H1 (cell line): ENCODE data around the gene NOSIP. TPM values are rescaled to one million over a fixed set of nuclear protein-coding genes. Genes with fewer than 3 reads are reported as not detected.

Experiments
- CTCF ChIA-PET: fragments of 300-600 bp; sonication (Branson Sonifier 250); formaldehyde crosslinking; loops from one replicate; lab custom pipeline; 2021; ENCODE audit not compliant: partially characterized antibody; lab: Charles Lee
- POLR2A ChIA-PET: fragments of 300-600 bp; sonication (Branson Sonifier 250); formaldehyde crosslinking; loops from one replicate; lab custom pipeline; 2021; ENCODE audit warnings: inconsistent platforms; ENCODE audit not compliant: partially characterized antibody; lab: Charles Lee
- DNase-seq, 2 experiments: peaks; one replicate each; pipeline versions ENCODE4 v3.0.0 to v3.0.0-alpha.2; 2010 to 2022; ENCODE audit warnings: low spot score in 2 of 2, low read depth in 1 of 2, mixed read lengths in 1 of 2
- FAIRE-seq: peaks from 2 replicates; lab custom pipeline; 2011; peaks lifted over from hg19 to GRCh38; lab: Jason Lieb, UNC
- H2AFZ ChIP-seq: 2 replicates; pipeline ENCODE4 v1.8.1; 2012; ENCODE audit warnings: low read length, inconsistent platforms
- H2AK5ac ChIP-seq: 2 replicates; pipeline ENCODE4 v1.6.1; 2013; ENCODE audit warnings: low read depth, low read length
- H2BK120ac ChIP-seq: replicated peaks from 2 replicates; pipeline ENCODE3; 2013; ENCODE audit warnings: low read depth, low read length, inconsistent platforms
- H2BK12ac ChIP-seq: 2 replicates; pipeline ENCODE4 v1.6.1; 2013; ENCODE audit warnings: low read depth, low read length
- H2BK15ac ChIP-seq: 2 replicates; pipeline ENCODE4 v1.6.1; 2013; ENCODE audit warnings: low read length
- H2BK20ac ChIP-seq: 2 replicates; pipeline ENCODE4 v1.6.1; 2013; ENCODE audit warnings: low read length
- H2BK5ac ChIP-seq: 2 replicates; pipeline ENCODE4 v1.6.1; 2013; ENCODE audit warnings: low read depth, low read length
- H3K14ac ChIP-seq: 2 replicates; pipeline ENCODE4 v1.6.1; 2013; ENCODE audit warnings: inconsistent platforms; ENCODE audit not compliant: insufficient read length
- H3K18ac ChIP-seq: 2 replicates; pipeline ENCODE4 v1.6.1; 2013; ENCODE audit warnings: low read length; ENCODE audit errors: extremely low read depth
- H3K23ac ChIP-seq: 2 replicates; pipeline ENCODE4 v1.6.1; 2013; ENCODE audit warnings: inconsistent platforms; ENCODE audit not compliant: insufficient read length
- H3K23me2 ChIP-seq: 2 replicates; pipeline ENCODE4 v1.6.1; 2013; ENCODE audit warnings: low read depth, low read length
- H3K27ac ChIP-seq: 2 replicates; pipeline ENCODE4 v1.6.1; 2011; ENCODE audit warnings: low read depth, low read length, inconsistent platforms
- H3K27me3 ChIP-seq, 4 experiments: replicated peaks in 1 of 4; 1 replicate in 1 of 4; 2 replicates in 3 of 4; pipeline versions ENCODE4 v1.6.1 to v1.8.1; 2011 to 2013; ENCODE audit warnings: low read length in 3 of 4, mild to moderate bottlenecking in 3 of 4, inconsistent platforms in 2 of 4, mixed read lengths in 2 of 4, moderate library complexity in 1 of 4; ENCODE audit not compliant: control insufficient read depth in 3 of 4, insufficient read depth in 3 of 4; ENCODE audit errors: extremely low read depth in 1 of 4
- H3K36me3 ChIP-seq, 4 experiments: 2 replicates each; pipeline versions ENCODE4 v1.6.1 to v1.8.1; 2011 to 2013; ENCODE audit warnings: mild to moderate bottlenecking in 4 of 4, low read length in 3 of 4, moderate library complexity in 2 of 4, control low read depth in 1 of 4, inconsistent platforms in 1 of 4; ENCODE audit not compliant: insufficient read depth in 4 of 4, control insufficient read depth in 2 of 4
- H3K4ac ChIP-seq: replicated peaks from 2 replicates; pipeline ENCODE3; 2013; ENCODE audit warnings: low read length, low read depth, mixed read lengths, inconsistent platforms; ENCODE audit not compliant: insufficient read length
- H3K4me1 ChIP-seq, 4 experiments: replicated peaks in 1 of 4; 1 replicate in 1 of 4; 2 replicates in 3 of 4; pipeline versions ENCODE4 v1.6.1 to v1.8.1; 2011 to 2013; ENCODE audit warnings: low read length in 3 of 4, inconsistent platforms in 2 of 4, mixed read lengths in 1 of 4; ENCODE audit not compliant: insufficient read depth in 4 of 4, control insufficient read depth in 3 of 4
- H3K4me2 ChIP-seq, 2 experiments: 2 replicates each; pipeline versions ENCODE4 v1.6.1 to v1.8.1; 2011 to 2013; ENCODE audit warnings: low read depth in 2 of 2, low read length in 2 of 2, control low read depth in 1 of 2, inconsistent platforms in 1 of 2, mild to moderate bottlenecking in 1 of 2; ENCODE audit not compliant: insufficient read depth in 1 of 2
- H3K4me3 ChIP-seq, 4 experiments: fragments of 200-600, 300-600 bp in 1 of 4; sonication (generic), shearing (Covaris generic), sonication (Bioruptor Twin) in 1 of 4; 2 replicates each; pipeline versions ENCODE4 v1.5.1 to v1.8.1; 2011 to 2016; ENCODE audit warnings: low read length in 4 of 4, low read depth in 3 of 4, control low read depth in 2 of 4, inconsistent platforms in 2 of 4, mild to moderate bottlenecking in 2 of 4, mixed read lengths in 1 of 4, moderate library complexity in 1 of 4; ENCODE audit not compliant: insufficient read depth in 2 of 4; ENCODE audit errors: extremely low read depth in 1 of 4
- H3K56ac ChIP-seq: replicated peaks from 2 replicates; pipeline ENCODE3; 2013; ENCODE audit warnings: low read depth, mild to moderate bottlenecking, mixed read lengths, low read length, inconsistent platforms; ENCODE audit not compliant: insufficient read length
- H3K79me1 ChIP-seq: 2 replicates; pipeline ENCODE4 v1.6.1; 2013; ENCODE audit warnings: low read depth, low read length, control low read depth
- H3K79me2 ChIP-seq, 2 experiments: 2 replicates each; pipeline versions ENCODE4 v1.6.1 to v1.8.1; 2012 to 2013; ENCODE audit warnings: low read length in 2 of 2, mild to moderate bottlenecking in 2 of 2, inconsistent platforms in 1 of 2; ENCODE audit not compliant: insufficient read depth in 2 of 2, control insufficient read depth in 1 of 2
- H3K9ac ChIP-seq, 4 experiments: replicated peaks in 1 of 4; 1 replicate in 1 of 4; 2 replicates in 3 of 4; pipeline versions ENCODE4 v1.6.1 to v1.8.1; 2011 to 2013; ENCODE audit warnings: low read depth in 3 of 4, low read length in 3 of 4, control low read depth in 2 of 4, mild to moderate bottlenecking in 2 of 4, moderate library complexity in 2 of 4, inconsistent platforms in 1 of 4; ENCODE audit errors: extremely low read depth in 1 of 4
- H3K9me3 ChIP-seq, 2 experiments: 2 replicates each; pipeline versions ENCODE4 v1.6.1 to v1.8.1; 2012 to 2013; ENCODE audit warnings: mild to moderate bottlenecking in 2 of 2, moderate library complexity in 2 of 2, control low read depth in 1 of 2, inconsistent platforms in 1 of 2, low read depth in 1 of 2, low read length in 1 of 2, mixed read lengths in 1 of 2; ENCODE audit not compliant: insufficient read depth in 2 of 2
- H4K20me1 ChIP-seq, 2 experiments: replicated peaks in 1 of 2; 2 replicates each; pipeline versions ENCODE3 to v1.8.1; 2011 to 2013; ENCODE audit warnings: inconsistent platforms in 2 of 2, low read length in 2 of 2, mild to moderate bottlenecking in 1 of 2; ENCODE audit not compliant: insufficient read depth in 2 of 2, control insufficient read depth in 1 of 2
- H4K5ac ChIP-seq: 2 replicates; pipeline ENCODE4 v1.6.1; 2013; ENCODE audit warnings: low read length, low read depth, mixed read lengths, inconsistent platforms; ENCODE audit not compliant: insufficient read length
- H4K8ac ChIP-seq: 2 replicates; pipeline ENCODE4 v1.8.0; 2013; ENCODE audit warnings: mild to moderate bottlenecking, moderate library complexity, low read length, inconsistent platforms; ENCODE audit not compliant: insufficient read depth; ENCODE audit errors: extremely low read depth
- H4K91ac ChIP-seq: replicated peaks from 2 replicates; pipeline ENCODE3; 2013; ENCODE audit warnings: low read length, mixed read lengths, inconsistent platforms; ENCODE audit not compliant: insufficient read length
- EGR1 ChIP-seq: IDR thresholded peaks from 2 replicates; pipeline ENCODE4 v1.6.1; 2011; ENCODE audit warnings: low read depth, low read length, borderline replicate concordance
- JUN ChIP-seq: IDR thresholded peaks from 2 replicates; pipeline ENCODE4 v1.6.1; 2011; ENCODE audit warnings: low read depth, mild to moderate bottlenecking, improper control_type of control experiment, low read length
- KDM1A ChIP-seq: fragments of 200-600, 300-600 bp; sonication (generic); IDR thresholded peaks from 2 replicates; pipeline ENCODE4 v1.7.1; 2016; ENCODE audit warnings: mild to moderate bottlenecking, low read length, borderline replicate concordance
- POLR2A ChIP-seq, 2 experiments: IDR thresholded peaks; 1 replicate in 1 of 2; 2 replicates in 1 of 2; pipeline ENCODE4 v1.6.1; 2011; ENCODE audit warnings: low read depth in 2 of 2, low read length in 2 of 2, mild to moderate bottlenecking in 2 of 2; ENCODE audit errors: control extremely low read depth in 1 of 2
- POLR2AphosphoS5 ChIP-seq: IDR thresholded peaks from 2 replicates; pipeline ENCODE4 v1.6.1; 2011; ENCODE audit warnings: low read depth, low read length
- SP1 ChIP-seq: IDR thresholded peaks from 2 replicates; pipeline ENCODE4 v1.6.1; 2011; ENCODE audit warnings: low read depth, low read length
- SP2 ChIP-seq: IDR thresholded peaks from 2 replicates; pipeline ENCODE4 v1.6.1; 2012; ENCODE audit warnings: mild to moderate bottlenecking, low read length, inconsistent platforms
- TCF12 ChIP-seq: IDR thresholded peaks from 2 replicates; pipeline ENCODE4 v1.6.1; 2011; ENCODE audit warnings: low read depth, mild to moderate bottlenecking, low read length
- WGBS, 2 experiments: shearing (Covaris generic) in 1 of 2; methylation state at CpG; one replicate each; pipeline versions ENCODE4 v1.1.6 to v1.1.7; 2013 to 2015; ENCODE audit warnings: low lambda C conversion rate in 2 of 2, mixed read lengths in 2 of 2, inconsistent platforms in 1 of 2, low coverage in 1 of 2, missing lambda C conversion rate in 1 of 2; ENCODE audit not compliant: insufficient replicate concordance in 2 of 2, insufficient coverage in 1 of 2, insufficient read length in 1 of 2; ENCODE audit errors: extremely low coverage in 1 of 2, missing lambda C conversion rate in 1 of 2; 5-methylcytosine and 5-hydroxymethylcytosine counted together
- polyA plus RNA-seq, 7 experiments: library from polyadenylated mRNA; depleted of rRNA in 3 of 7; stranded (reverse) in 5 of 7; unstranded in 2 of 7; fragments of >200 nt in 5 of 7; fragments of 200-250 nt in 2 of 7; gene quantifications; 1 replicate in 5 of 7; 2 replicates in 1 of 7; 4 replicates in 1 of 7; pipeline versions ENCODE4 v1.2.1 to v1.2.3, GENCODE V29; 2011 to 2013; ENCODE audit warnings: missing spikeins in 2 of 7, mixed read lengths in 2 of 7
- total RNA-seq: library from RNA; stranded (reverse); fragmentation: NEBNext Ultra II Directional; extraction: Animal tissue kit (Norgen Biotek cat#: 25700); gene quantifications from 2 replicates; pipeline ENCODE4 v1.2.1, GENCODE V29; 2021
- TF ChIP-seq, protein P1 (sequence below): IDR thresholded peaks from 2 replicates; pipeline ENCODE4 v1.6.1; 2012; ENCODE audit warnings: inconsistent platforms
- TF ChIP-seq, protein P2 (sequence below): IDR thresholded peaks from 2 replicates; pipeline ENCODE4 v1.6.1; 2011; ENCODE audit warnings: low read length, improper control_type of control experiment

Gene NOSIP
- total and polyA plus RNA-seq, 2 of the 8 experiments (the other 6 are each of a cell fraction or from before 2014, with no cell fraction given), result 85.1 to 192 TPM

DNA sequence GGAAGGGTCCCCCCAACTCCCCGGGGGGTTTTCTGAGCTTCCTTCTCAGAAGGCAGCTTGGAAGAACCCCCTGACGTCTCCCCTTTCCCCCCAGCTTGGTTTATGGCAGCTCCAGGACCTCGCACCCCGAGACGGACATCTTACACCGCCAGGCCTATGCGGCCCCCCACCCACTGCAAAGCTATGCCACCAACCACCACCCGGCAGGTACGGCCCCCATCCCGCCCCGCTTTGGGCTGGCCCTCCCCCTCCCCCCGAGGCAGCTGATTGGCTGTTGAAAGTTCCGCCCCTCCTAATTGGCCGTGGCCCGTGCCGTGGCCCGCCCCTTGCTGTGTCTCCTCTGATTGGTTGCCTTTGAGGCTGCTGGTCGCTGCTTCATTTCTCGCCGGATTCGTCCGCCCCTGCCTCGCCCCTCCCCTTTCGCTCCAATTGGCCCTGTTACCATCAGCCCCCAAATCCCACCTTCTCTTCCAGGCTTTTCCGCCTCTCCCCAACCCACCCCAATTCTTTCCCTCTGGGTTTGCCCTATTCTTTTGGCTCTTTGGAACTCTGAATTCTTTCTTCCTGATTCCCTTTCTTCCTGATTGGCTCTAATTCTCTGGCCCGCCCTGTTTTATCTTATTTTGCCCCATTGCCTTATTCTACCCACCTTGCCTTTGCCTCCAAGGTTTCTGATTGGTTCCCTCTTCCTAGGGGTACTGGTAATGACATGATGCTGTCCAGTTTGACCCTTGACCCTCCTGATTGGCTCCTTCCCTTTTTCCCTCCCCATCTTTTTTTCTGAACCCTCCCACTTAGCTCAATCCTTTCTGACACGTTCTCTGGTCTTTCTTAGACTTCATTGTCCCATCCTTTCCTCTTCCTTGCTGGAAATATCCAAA, 13.1 kb upstream of the NOSIP start:
- CTCF ChIA-PET, result interaction anchor here (1.2 to 1.3 kb wide), 2 partner anchors 88 to 91 kb away, joined by 3 read pairs; no protein-coding TSS in a partner anchor
- H3K23me2 ChIP-seq, result peaks cover 20% of the 10 kb centered on the region
- peaks cover 4 to 34% of the 10 kb centered on the region in 2 experiments; a peak in 3 of 4 replicates for H3K79me2 ChIP-seq
- FAIRE-seq (peak; percentile 87), DNase-seq (peak; percentile 92 to 95)
- H2BK5ac ChIP-seq, result peak overlapping the region; percentile 92; the same call in 1 of the 2 replicates
- peaks cover 3 to 9% (median 4%) of the 10 kb centered on the region in 4 experiments; a peak in 6 of 7 replicates for H3K4me1 ChIP-seq
- no peak overlapping the region for H3K23ac ChIP-seq
- no peaks in the 10 kb centered on the region for H3K27me3 ChIP-seq
- H4K5ac ChIP-seq, result no peak overlapping the region
- no peak overlapping the region for H2BK15ac ChIP-seq
- H3K14ac ChIP-seq, result no peak overlapping the region
- H2BK120ac ChIP-seq, result no peak overlapping the region
- H3K4ac ChIP-seq, result no peak overlapping the region
- peaks cover under 1 to 6% of the 10 kb centered on the region in 2 experiments for H4K20me1 ChIP-seq
- peaks cover 8% of the 10 kb centered on the region for H3K79me1 ChIP-seq
- peak overlapping the region; percentile 68; the same call in 1 of the 2 replicates for H3K18ac ChIP-seq
- H2BK12ac ChIP-seq, result no peak overlapping the region; the same call in 1 of the 2 replicates
- no peak overlapping the region for H4K91ac ChIP-seq
- no peak overlapping the region for H2AK5ac ChIP-seq
- H4K8ac ChIP-seq, result no peak overlapping the region
- peaks cover 12 to 45% (median 26%) of the 10 kb centered on the region in 4 experiments for H3K36me3 ChIP-seq
- no peak overlapping the region for H2AFZ ChIP-seq
- no peak overlapping the region for H2BK20ac ChIP-seq
- POLR2A ChIA-PET, result interaction anchor here (0.7 to 37.8 kb wide), 17 partner anchors 8 to 505 kb away, joined by 3 to 840 read pairs (median 4); partner anchors contain the start of genes NOSIP, PRMT1, PRRG2 and RPS11
- WGBS, 2 experiments, result 11% methylated on average over 14 of the region's 27 CpGs; no CpG with 5 or more reads in 1 of the 2 experiments
- H3K27ac ChIP-seq, result peak overlapping the region; percentile 39
- H3K9ac ChIP-seq, result peak overlapping the region; percentile 29 to 83 (median 44); a peak in 5 of 7 replicates
- peak overlapping the region; percentile 95 to 100 (median 96) for H3K4me3 ChIP-seq
- H3K9me3 ChIP-seq, result no peaks in the 10 kb centered on the region
- H3K4me2 ChIP-seq, result peak overlapping the region; percentile 87 to 95
- H3K56ac ChIP-seq, result no peak overlapping the region
- TF ChIP-seq POLR2AphosphoS5, result peak; percentile 78; the same call in 1 of the 2 replicates
- TF ChIP-seq, protein P1, sequence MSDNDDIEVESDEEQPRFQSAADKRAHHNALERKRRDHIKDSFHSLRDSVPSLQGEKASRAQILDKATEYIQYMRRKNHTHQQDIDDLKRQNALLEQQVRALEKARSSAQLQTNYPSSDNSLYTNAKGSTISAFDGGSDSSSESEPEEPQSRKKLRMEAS, result peak; percentile 46
- peak; percentile 45; the same call in 1 of the 2 replicates for TF ChIP-seq SP2
- TF ChIP-seq KDM1A, result peak; percentile 87; the same call in 1 of the 2 replicates
- TF ChIP-seq, protein P2, sequence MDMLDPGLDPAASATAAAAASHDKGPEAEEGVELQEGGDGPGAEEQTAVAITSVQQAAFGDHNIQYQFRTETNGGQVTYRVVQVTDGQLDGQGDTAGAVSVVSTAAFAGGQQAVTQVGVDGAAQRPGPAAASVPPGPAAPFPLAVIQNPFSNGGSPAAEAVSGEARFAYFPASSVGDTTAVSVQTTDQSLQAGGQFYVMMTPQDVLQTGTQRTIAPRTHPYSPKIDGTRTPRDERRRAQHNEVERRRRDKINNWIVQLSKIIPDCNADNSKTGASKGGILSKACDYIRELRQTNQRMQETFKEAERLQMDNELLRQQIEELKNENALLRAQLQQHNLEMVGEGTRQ, result 0 out of 2 replicates have a peak, but pooled peaks have one; percentile 26
- TF ChIP-seq JUN, result no peak
- peak; percentile 39 to 43; a peak in 2 of 3 replicates for TF ChIP-seq POLR2A (IDR thresholded peaks at IDR 0.05; ENCODE audit: control extremely low read depth in 1 of 2, low read depth in 2 of 2, low read length in 2 of 2)
- TF ChIP-seq EGR1, result no peak
- TF ChIP-seq SP1, result peak; percentile 92
- TF ChIP-seq TCF12, result no peak
